Esophagus muscularis mucosa (tissue), 4 donors: ENCODE data around the gene GPC2. TPM values are rescaled to one million over a fixed set of nuclear protein-coding genes. Genes with fewer than 3 reads are reported as not detected.
"Not testable (repeated sequence)": the region's sequence is repeated elsewhere in the genome, so short reads cannot be mapped to it uniquely, and the experiment has no call there.

Source experiments
- DNase-seq: peaks from one replicate; pipeline ENCODE4 v3.0.0-alpha.2; 2017; ENCODE audit errors: extremely low spot score
- H3K27ac ChIP-seq, 4 donors: fragments of 200-600 bp; sonication (generic); replicated peaks in 1 of 4; 1 replicate in 3 of 4; 2 replicates in 1 of 4; pipeline ENCODE4 v1.5.1; 2016 to 2019; ENCODE audit warnings: mild to moderate bottlenecking in 1 of 4
- H3K27me3 ChIP-seq, 4 donors: fragments of 200-600 bp; sonication (generic); one replicate each; pipeline versions ENCODE4 v1.5.1 to v1.6.0; 2016 to 2019
- H3K36me3 ChIP-seq, 4 donors: fragments of 200-600 bp; sonication (generic); one replicate each; pipeline ENCODE4 v1.5.1; 2016 to 2019
- H3K4me1 ChIP-seq, 4 donors: fragments of 200-600 bp; sonication (generic); one replicate each; pipeline ENCODE4 v1.5.1; 2016 to 2019
- H3K4me3 ChIP-seq, 4 donors: fragments of 200-600 bp; sonication (generic); 1 replicate in 2 of 4; 2 replicates in 2 of 4; pipeline ENCODE4 v1.5.1; 2016 to 2019; ENCODE audit warnings: mild to moderate bottlenecking in 4 of 4, moderate library complexity in 1 of 4
- H3K9me3 ChIP-seq, 4 donors: fragments of 200-600 bp; sonication (generic); 1 replicate in 3 of 4; 2 replicates in 1 of 4; pipeline ENCODE4 v1.5.1; 2016 to 2019
- CTCF ChIP-seq, 3 experiments: fragments of 200-600 bp in 2 of 3; fragments of 450-650 bp in 1 of 3; sonication (generic) in 2 of 3; IDR thresholded peaks; one replicate each; pipeline ENCODE4 v1.5.1; 2017 to 2019; ENCODE audit warnings: antibody characterized with exemption in 3 of 3, mild to moderate bottlenecking in 2 of 3, moderate library complexity in 1 of 3
- EP300 ChIP-seq: sonication (generic); formaldehyde crosslinking; IDR thresholded peaks from one replicate; pipeline ENCODE4 v1.6.1; 2017; ENCODE audit warnings: antibody characterized with exemption
- POLR2A ChIP-seq: fragments of 450-650 bp; IDR thresholded peaks from one replicate; pipeline ENCODE4 v1.6.1; 2017; ENCODE audit warnings: antibody characterized with exemption, moderate library complexity, mild to moderate bottlenecking, low read depth
- POLR2AphosphoS5 ChIP-seq, 2 donors: sonication (generic); formaldehyde crosslinking; IDR thresholded peaks; one replicate each; pipeline ENCODE4 v1.6.1; 2017; ENCODE audit warnings: antibody characterized with exemption in 2 of 2
- WGBS: methylation state at CpG from one replicate; pipeline ENCODE4 v1.1.5; 2018; 5-methylcytosine and 5-hydroxymethylcytosine counted together
- intact Hi-C: fragments of 100-400 bp; cut with DNase I; formaldehyde crosslinking; loops from one replicate; pipeline ENCODE4 v1.15.1; 2023
- total RNA-seq, 4 donors: library from RNA; depleted of rRNA; stranded (reverse); fragments of >200 nt; gene quantifications; one replicate each; pipeline versions ENCODE4 v1.1.0 to v1.2.1, GENCODE V29; 2016

GPC2 gene
- total RNA-seq, 4 donors from 2014 or later: 0.33 to 1.0 (median 0.71) TPM

GRCh38 chr7:100191775-100192174 is 14.6 kb upstream of the GPC2 start:
- H3K27ac ChIP-seq: no peak overlapping the region
- no peak overlapping the region for H3K4me3 ChIP-seq
- peaks cover 0 to 3% (median 0%) of the 10 kb centered on the region in 4 donors for H3K27me3 ChIP-seq
- WGBS: 65% methylated on average over 2 of the region's 2 CpGs
- no peaks in the 10 kb centered on the region for H3K4me1 ChIP-seq
- intact Hi-C loops: no loop called here
- no peaks in the 10 kb centered on the region for H3K9me3 ChIP-seq
- TF ChIP-seq POLR2A (no peak), EP300 (no peak), POLR2AphosphoS5 (IDR thresholded peaks at IDR 0.05) (no peak), CTCF (IDR thresholded peaks at IDR 0.05) (no peak)
- DNase-seq: no peak
- no peaks in the 10 kb centered on the region for H3K36me3 ChIP-seq

GRCh38 chr7:100190048-100190711 is 13.0 kb upstream of the GPC2 start:
- no peak overlapping the region for H3K27ac ChIP-seq
- no peaks in the 10 kb centered on the region for H3K9me3 ChIP-seq
- 64% methylated on average over 4 of the region's 4 CpGs for WGBS
- no peaks in the 10 kb centered on the region for H3K27me3 ChIP-seq
- no peak for TF ChIP-seq POLR2AphosphoS5 (IDR thresholded peaks at IDR 0.05)
- peak in 2 of 3 experiments; percentile 23 to 28 for TF ChIP-seq CTCF (IDR thresholded peaks at IDR 0.05)
- H3K4me1 ChIP-seq: no peaks in the 10 kb centered on the region
- no peaks in the 10 kb centered on the region for H3K36me3 ChIP-seq
- no peak overlapping the region for H3K4me3 ChIP-seq
- intact Hi-C loops: no loop called here
- DNase-seq: no peak

GRCh38 chr7:100189061-100189460 is 11.9 kb upstream of the GPC2 start:
- TF ChIP-seq POLR2A (no peak), POLR2AphosphoS5 (IDR thresholded peaks at IDR 0.05) (no peak), EP300 (no peak), CTCF (IDR thresholded peaks at IDR 0.05) (no peak)
- no peaks in the 10 kb centered on the region for H3K9me3 ChIP-seq
- DNase-seq: no peak
- H3K27me3 ChIP-seq: no peaks in the 10 kb centered on the region
- H3K27ac ChIP-seq: no peak overlapping the region
- no peaks in the 10 kb centered on the region for H3K36me3 ChIP-seq
- no peak overlapping the region for H3K4me3 ChIP-seq
- no peaks in the 10 kb centered on the region for H3K4me1 ChIP-seq
- intact Hi-C loops: no loop called here
- 67% methylated on average over 3 of the region's 3 CpGs for WGBS

- no peaks in the 10 kb centered on the region for H3K36me3 ChIP-seq
- no peaks in the 10 kb centered on the region for H3K27me3 ChIP-seq
- intact Hi-C loops: no loop called here
- DNase-seq: no peak
- TF ChIP-seq EP300 (no peak), CTCF (IDR thresholded peaks at IDR 0.05) (no peak), POLR2A (no peak), POLR2AphosphoS5 (IDR thresholded peaks at IDR 0.05) (no peak)
- no peak overlapping the region for H3K27ac ChIP-seq
- H3K4me3 ChIP-seq: no peak overlapping the region
- WGBS: 80% methylated on average over 2 of the region's 2 CpGs
- no peaks in the 10 kb centered on the region for H3K9me3 ChIP-seq
- H3K4me1 ChIP-seq: no peaks in the 10 kb centered on the region
Observed at GRCh38 chr7:100185726-100186125, 8.5 kb upstream of the GPC2 start.

- DNase-seq: not testable (repeated sequence)
Observed at GRCh38 chr7:100183090-100183489, 5.9 kb upstream of the GPC2 start.

GRCh38 chr7:100182616-100183015 is 5.4 kb upstream of the GPC2 start:
- H3K36me3 ChIP-seq, intact Hi-C loops, H3K4me3 ChIP-seq, H3K4me1 ChIP-seq, H3K27me3 ChIP-seq, H3K27ac ChIP-seq, DNase-seq, H3K9me3 ChIP-seq: not testable (repeated sequence)
- WGBS: 86% methylated on average over 6 of the region's 6 CpGs

More at GRCh38 chr7:100183090-100183489, 5.9 kb upstream of the GPC2 start:
- H3K9me3 ChIP-seq, H3K36me3 ChIP-seq, intact Hi-C loops, H3K27ac ChIP-seq, H3K27me3 ChIP-seq, H3K4me1 ChIP-seq, H3K4me3 ChIP-seq: not testable (repeated sequence)
- WGBS: 84% methylated on average over 6 of the region's 6 CpGs

- 86% methylated on average over 3 of the region's 3 CpGs for WGBS
- H3K9me3 ChIP-seq, H3K27me3 ChIP-seq, DNase-seq, H3K4me3 ChIP-seq, intact Hi-C loops, H3K36me3 ChIP-seq, H3K27ac ChIP-seq: not testable (repeated sequence)
- H3K4me1 ChIP-seq: peaks cover 16 to 23% (median 17%) of the 10 kb centered on the region in 4 donors
Observed at GRCh38 chr7:100180084-100180483, 2.9 kb upstream of the GPC2 start.
